DOHH2 (cell line): ENCODE measurements around the gene NCLN.

Source experiments
- EZH2phosphoT487 ChIP-seq: fragments of 200-600 bp; sonication (generic); IDR thresholded peaks from 2 replicates; pipeline ENCODE4 v1.6.1; 2017; ENCODE audit warnings: borderline replicate concordance, mild to moderate bottlenecking, antibody characterized with exemption, low read length, moderate library complexity, mixed read lengths
- TF ChIP-seq, protein P1 (sequence below): fragments of 200-600 bp; sonication (generic); IDR thresholded peaks from one replicate; pipeline ENCODE4 v1.5.1; 2014; ENCODE audit warnings: antibody characterized with exemption, mild to moderate bottlenecking, low read depth, low read length; ENCODE audit not compliant: poor library complexity, severe bottlenecking

GRCh38 chr19:3229346-3229743, 43.6 kb downstream of the NCLN start:
- TF ChIP-seq, protein P1, sequence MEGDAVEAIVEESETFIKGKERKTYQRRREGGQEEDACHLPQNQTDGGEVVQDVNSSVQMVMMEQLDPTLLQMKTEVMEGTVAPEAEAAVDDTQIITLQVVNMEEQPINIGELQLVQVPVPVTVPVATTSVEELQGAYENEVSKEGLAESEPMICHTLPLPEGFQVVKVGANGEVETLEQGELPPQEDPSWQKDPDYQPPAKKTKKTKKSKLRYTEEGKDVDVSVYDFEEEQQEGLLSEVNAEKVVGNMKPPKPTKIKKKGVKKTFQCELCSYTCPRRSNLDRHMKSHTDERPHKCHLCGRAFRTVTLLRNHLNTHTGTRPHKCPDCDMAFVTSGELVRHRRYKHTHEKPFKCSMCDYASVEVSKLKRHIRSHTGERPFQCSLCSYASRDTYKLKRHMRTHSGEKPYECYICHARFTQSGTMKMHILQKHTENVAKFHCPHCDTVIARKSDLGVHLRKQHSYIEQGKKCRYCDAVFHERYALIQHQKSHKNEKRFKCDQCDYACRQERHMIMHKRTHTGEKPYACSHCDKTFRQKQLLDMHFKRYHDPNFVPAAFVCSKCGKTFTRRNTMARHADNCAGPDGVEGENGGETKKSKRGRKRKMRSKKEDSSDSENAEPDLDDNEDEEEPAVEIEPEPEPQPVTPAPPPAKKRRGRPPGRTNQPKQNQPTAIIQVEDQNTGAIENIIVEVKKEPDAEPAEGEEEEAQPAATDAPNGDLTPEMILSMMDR: no peak
- TF ChIP-seq EZH2phosphoT487: no peak
